Testis (tissue), 3 donors: Measurements from ENCODE around the gene LRP8. TPM values are rescaled to one million over a fixed set of nuclear protein-coding genes. Genes with fewer than 3 reads are reported as not detected.

Experiments used
- DNase-seq: peaks from one replicate; pipeline ENCODE4 v3.0.0-alpha.2; 2019
- H3K27ac ChIP-seq, 2 donors: fragments of 200-600 bp; sonication (generic); one replicate each; pipeline ENCODE4 v1.5.1; 2019
- H3K27me3 ChIP-seq: fragments of 200-600 bp; sonication (generic); one replicate; pipeline ENCODE4 v1.5.1; 2019
- H3K36me3 ChIP-seq: fragments of 200-600 bp; sonication (generic); one replicate; pipeline ENCODE4 v1.5.1; 2017; ENCODE audit warnings: low read depth; ENCODE audit errors: missing control alignments
- H3K4me1 ChIP-seq: fragments of 200-600 bp; sonication (generic); one replicate; pipeline ENCODE4 v1.5.1; 2019
- H3K4me3 ChIP-seq, 2 donors: fragments of 200-600 bp; sonication (generic); one replicate each; pipeline ENCODE4 v1.5.1; 2017 to 2019
- H3K9me3 ChIP-seq: fragments of 200-600 bp; sonication (generic); one replicate; pipeline ENCODE4 v1.5.1; 2017
- CTCF ChIP-seq, 3 experiments: fragments of 450-650 bp in 2 of 3; fragments of 200-600 bp in 1 of 3; sonication (generic) in 1 of 3; IDR thresholded peaks; one replicate each; pipeline ENCODE4 v1.5.1; 2016 to 2019; ENCODE audit warnings: antibody characterized with exemption in 3 of 3, mild to moderate bottlenecking in 2 of 3, moderate library complexity in 1 of 3
- POLR2A ChIP-seq: fragments of 450-650 bp; IDR thresholded peaks from one replicate; pipeline ENCODE4 v1.6.1; 2017; ENCODE audit warnings: antibody characterized with exemption, mild to moderate bottlenecking, moderate library complexity
- WGBS, 2 donors: methylation state at CpG; one replicate each; pipeline ENCODE4 v1.1.5; 2018; 5-methylcytosine and 5-hydroxymethylcytosine counted together
- intact Hi-C: fragments of 100-400 bp; cut with DNase I; formaldehyde crosslinking; loops from one replicate; pipeline ENCODE4 v1.15.1; 2023; ENCODE audit warnings: low total_unique reads
- polyA plus RNA-seq: library from polyadenylated mRNA; stranded (reverse); fragments of 350-450 nt; fragmentation: Illumina TruSeq; extraction: RNeasy Lipid Tissue Mini Kit (QIAGEN cat#74804); gene quantifications from one replicate; pipeline ENCODE4 v1.2.3, GENCODE V29; 2014; ENCODE audit warnings: low read depth, low replicate concordance; ENCODE audit not compliant: insufficient read depth
- total RNA-seq, 2 donors: library from RNA; depleted of rRNA; stranded (reverse); fragments of >200 nt; gene quantifications; one replicate each; pipeline ENCODE4 v1.2.3, GENCODE V29; 2016

LRP8 gene
- total and polyA plus RNA-seq, 3 donors from 2014 or later: 64.3 to 253 (median 223) TPM

GRCh38 chr1:53259932-53260331 lies 67.9 kb downstream of the LRP8 start:
- Histone ChIP-seq H3K27me3 (no peaks in the 10 kb centered on the region), H3K4me1 (peaks cover under 1% of the 10 kb centered on the region), H3K4me3 (no peak overlapping the region), H3K36me3 (no peaks in the 10 kb centered on the region), H3K27ac (no peak overlapping the region), H3K9me3 (no peaks in the 10 kb centered on the region)
- no peak for TF ChIP-seq POLR2A
- no peak for TF ChIP-seq CTCF (IDR thresholded peaks at IDR 0.05)
- WGBS, 2 donors: 89 to 97% methylated on average over 2 of the region's 2 CpGs
- intact Hi-C loops: no loop called here
- DNase-seq: no peak

- intact Hi-C loops: no loop called here
- no peaks in the 10 kb centered on the region for H3K27me3 ChIP-seq
- H3K36me3 ChIP-seq: no peaks in the 10 kb centered on the region
- H3K4me1 ChIP-seq: peaks cover 9% of the 10 kb centered on the region
- DNase-seq: no peak
- H3K27ac ChIP-seq: no peak overlapping the region
- H3K4me3 ChIP-seq: no peak overlapping the region
- H3K9me3 ChIP-seq: no peaks in the 10 kb centered on the region
- TF ChIP-seq POLR2A (no peak), CTCF (IDR thresholded peaks at IDR 0.05) (no peak)
- 69 to 79% methylated on average over 1 of the region's 1 CpG for WGBS, 2 donors
Measured at GRCh38 chr1:53258216-53258615, 69.7 kb downstream of the LRP8 start.

GRCh38 chr1:53257454-53258081 lies 70.3 kb downstream of the LRP8 start:
- Histone ChIP-seq H3K4me3 (no peak overlapping the region), H3K4me1 (peaks cover 9% of the 10 kb centered on the region), H3K27ac (no peak overlapping the region), H3K36me3 (no peaks in the 10 kb centered on the region), H3K27me3 (no peaks in the 10 kb centered on the region), H3K9me3 (no peaks in the 10 kb centered on the region)
- no peak for DNase-seq
- no peak for TF ChIP-seq POLR2A
- no peak for TF ChIP-seq CTCF (IDR thresholded peaks at IDR 0.05)
- intact Hi-C loops: no loop called here
- 88 to 92% methylated on average over 5 of the region's 5 CpGs for whole genome bisulfite sequencing, 2 donors

GRCh38 chr1:53256511-53257453 lies 71.1 kb downstream of the LRP8 start:
- no peaks in the 10 kb centered on the region for H3K9me3 ChIP-seq
- no peaks in the 10 kb centered on the region for H3K27me3 ChIP-seq
- H3K27ac ChIP-seq: no peak overlapping the region
- H3K36me3 ChIP-seq: no peaks in the 10 kb centered on the region
- DNase-seq: no peak
- WGBS, 2 donors: 90 to 97% methylated on average over 11 of the region's 11 CpGs
- intact Hi-C loops: no loop called here
- peaks cover 9% of the 10 kb centered on the region for H3K4me1 ChIP-seq
- TF ChIP-seq POLR2A (no peak), CTCF (IDR thresholded peaks at IDR 0.05) (no peak)
- H3K4me3 ChIP-seq: no peak overlapping the region
